PFSK-1 (cell line): Measurements from ENCODE around the gene NR1D2.

Experiments used
- POLR2AphosphoS5 ChIP-seq: IDR thresholded peaks from 2 replicates; pipeline ENCODE4 v1.6.1; 2012; ENCODE audit warnings: low read depth, mild to moderate bottlenecking, control low read depth, low read length, moderate library complexity
- SIN3A ChIP-seq: IDR thresholded peaks from 2 replicates; pipeline ENCODE4 v1.6.1; 2012; ENCODE audit warnings: mild to moderate bottlenecking, low read length, moderate library complexity, borderline replicate concordance; ENCODE audit not compliant: insufficient read depth
- TAF1 ChIP-seq: IDR thresholded peaks from 2 replicates; pipeline ENCODE4 v1.6.1; 2012; ENCODE audit warnings: low read length, control low read depth, borderline replicate concordance; ENCODE audit not compliant: insufficient read depth

DNA sequence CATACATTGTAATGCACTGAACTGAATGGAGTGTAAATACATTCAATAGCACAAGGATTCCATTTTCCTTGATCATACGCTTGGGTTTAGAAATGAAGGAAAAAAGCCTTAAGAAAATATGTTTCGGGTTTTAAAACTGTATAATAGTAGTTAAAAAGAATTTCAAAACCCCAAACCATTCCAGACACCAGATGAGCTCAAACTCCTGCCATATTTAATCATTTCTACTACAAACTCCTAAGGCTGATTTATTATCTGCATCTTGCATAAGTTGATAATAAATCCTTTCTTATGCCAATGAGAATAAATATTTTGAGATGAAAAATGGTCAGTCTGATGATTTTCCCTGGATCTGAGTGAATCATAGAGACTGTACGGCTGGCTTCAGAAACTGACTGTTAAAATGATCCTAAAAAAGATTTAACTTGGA, 51.0 kb downstream of the NR1D2 start:
- TF ChIP-seq SIN3A = no peak
- no peak for TF ChIP-seq POLR2AphosphoS5
- no peak for TF ChIP-seq TAF1
